H1 (cell line): ENCODE data around the gene EXOC5. TPM values are rescaled to one million over a fixed set of nuclear protein-coding genes. Genes with fewer than 3 reads are reported as not detected.

Experiments
- polyA plus RNA-seq, 7 experiments: library from polyadenylated mRNA; depleted of rRNA in 3 of 7; stranded (reverse) in 5 of 7; unstranded in 2 of 7; fragments of >200 nt in 5 of 7; fragments of 200-250 nt in 2 of 7; gene quantifications; 1 replicate in 5 of 7; 2 replicates in 1 of 7; 4 replicates in 1 of 7; pipeline versions ENCODE4 v1.2.1 to v1.2.3, GENCODE V29; 2011 to 2013; ENCODE audit warnings: missing spikeins in 2 of 7, mixed read lengths in 2 of 7
- total RNA-seq: library from RNA; stranded (reverse); fragmentation: NEBNext Ultra II Directional; extraction: Animal tissue kit (Norgen Biotek cat#: 25700); gene quantifications from 2 replicates; pipeline ENCODE4 v1.2.1, GENCODE V29; 2021

EXOC5 gene
- total and polyA plus RNA-seq, 2 of the 8 experiments (the other 6 are each of a cell fraction or from before 2014, with no cell fraction given): 23.0 to 86.7 TPM

Other genes with a start within 250 kb of the EXOC5 start
- gene AP5M1, start 66 bp upstream of the EXOC5 start, total RNA-seq: 50.9 and 51.9 TPM in 2 replicates
- gene AP5M1, start 66 bp upstream of the EXOC5 start, polyA plus RNA-seq (2011; rRNA removed): 14.8 and 20.9 TPM in 2 replicates
- gene NAA30, start 121.7 kb upstream of the EXOC5 start, total RNA-seq: 20.3 and 21.9 TPM in 2 replicates
- 2.8 and 4.2 TPM in 2 replicates for gene NAA30, start 121.7 kb upstream of the EXOC5 start, polyA plus RNA-seq (2011; rRNA removed)
- not detected in 2 replicates for gene CCDC198, start 225.0 kb upstream of the EXOC5 start, total RNA-seq
- gene CCDC198, start 225.0 kb upstream of the EXOC5 start, polyA plus RNA-seq (2011; rRNA removed): not detected in 2 replicates